HG02623 (cell line): Measurements from ENCODE around the gene NYAP2.

Experiments used
- ATAC-seq: cut with Tn5 transposase; IDR thresholded peaks from one replicate; pipeline ENCODE4 v1.9.1; 2021; ENCODE audit warnings: moderate library complexity; ENCODE audit not compliant: unreplicated experiment

The NYAP2 gene

GRCh38 chr2:225399504-225399903 lies at the start of gene NYAP2:
TSS of gene NYAP2 (plus strand) at chr2:225399710. CDS start at chr2:225408881, 9,171 bp downstream.
- no peak for ATAC-seq

GRCh38 chr2:225353579-225354085 lies 45.9 kb upstream of the NYAP2 start:
- ATAC-seq, result no peak

GRCh38 chr2:225354281-225354774 lies 45.2 kb upstream of the NYAP2 start:
- no peak for ATAC-seq

- ATAC-seq, result no peak
Observed at GRCh38 chr2:225355788-225356187, 43.7 kb upstream of the NYAP2 start.

- ATAC-seq, result no peak
Observed at GRCh38 chr2:225366731-225367130, 32.8 kb upstream of the NYAP2 start.

GRCh38 chr2:225367482-225367881 lies 32.0 kb upstream of the NYAP2 start:
- ATAC-seq, result no peak

- no peak for ATAC-seq
Observed at GRCh38 chr2:225378984-225379383, 20.5 kb upstream of the NYAP2 start.

GRCh38 chr2:225379856-225380255 lies 19.7 kb upstream of the NYAP2 start:
- no peak for ATAC-seq

GRCh38 chr2:225381609-225382008 lies 17.9 kb upstream of the NYAP2 start:
- ATAC-seq, result no peak

GRCh38 chr2:225398372-225398771 lies 1.1 kb upstream of the NYAP2 start:
- no peak for ATAC-seq

- no peak for ATAC-seq
Observed at GRCh38 chr2:225400060-225400511, 576 bp downstream of the NYAP2 start.

- no peak for ATAC-seq
Observed at GRCh38 chr2:225400546-225401400, 1.3 kb downstream of the NYAP2 start.

- ATAC-seq, result no peak
Observed at GRCh38 chr2:225402210-225402776, 2.8 kb downstream of the NYAP2 start.

- no peak for ATAC-seq
Observed at GRCh38 chr2:225411452-225411851, 11.9 kb downstream of the NYAP2 start.

GRCh38 chr2:225413786-225414185 lies 14.3 kb downstream of the NYAP2 start:
- no peak for ATAC-seq

GRCh38 chr2:225414902-225415301 lies 15.4 kb downstream of the NYAP2 start:
- ATAC-seq, result no peak

- no peak for ATAC-seq
Observed at GRCh38 chr2:225415341-225415740, 15.8 kb downstream of the NYAP2 start.

GRCh38 chr2:225415792-225416191 lies 16.3 kb downstream of the NYAP2 start:
- ATAC-seq, result no peak

- no peak for ATAC-seq
Observed at GRCh38 chr2:225416616-225417367, 17.3 kb downstream of the NYAP2 start.

GRCh38 chr2:225419033-225419432 lies 19.5 kb downstream of the NYAP2 start:
- ATAC-seq, result no peak

GRCh38 chr2:225422145-225422544 lies 22.6 kb downstream of the NYAP2 start:
- ATAC-seq, result no peak
